Renal cortical epithelial cell (primary cell): ENCODE data around the gene ST6GALNAC2. TPM values are rescaled to one million over a fixed set of nuclear protein-coding genes. Genes with fewer than 3 reads are reported as not detected.

ENCODE experiments used
- DNase-seq: peaks from one replicate; pipeline ENCODE4 v3.0.0-alpha.2; 2011; ENCODE audit warnings: low read depth
- total RNA-seq: library from RNA; depleted of rRNA; stranded (reverse); fragments of >200 nt; gene quantifications from 2 replicates; pipeline ENCODE4 v1.2.3, GENCODE V29; 2014

The ST6GALNAC2 gene
- total RNA-seq, 1 donor from 2014 or later = 3.5 TPM

DNA sequence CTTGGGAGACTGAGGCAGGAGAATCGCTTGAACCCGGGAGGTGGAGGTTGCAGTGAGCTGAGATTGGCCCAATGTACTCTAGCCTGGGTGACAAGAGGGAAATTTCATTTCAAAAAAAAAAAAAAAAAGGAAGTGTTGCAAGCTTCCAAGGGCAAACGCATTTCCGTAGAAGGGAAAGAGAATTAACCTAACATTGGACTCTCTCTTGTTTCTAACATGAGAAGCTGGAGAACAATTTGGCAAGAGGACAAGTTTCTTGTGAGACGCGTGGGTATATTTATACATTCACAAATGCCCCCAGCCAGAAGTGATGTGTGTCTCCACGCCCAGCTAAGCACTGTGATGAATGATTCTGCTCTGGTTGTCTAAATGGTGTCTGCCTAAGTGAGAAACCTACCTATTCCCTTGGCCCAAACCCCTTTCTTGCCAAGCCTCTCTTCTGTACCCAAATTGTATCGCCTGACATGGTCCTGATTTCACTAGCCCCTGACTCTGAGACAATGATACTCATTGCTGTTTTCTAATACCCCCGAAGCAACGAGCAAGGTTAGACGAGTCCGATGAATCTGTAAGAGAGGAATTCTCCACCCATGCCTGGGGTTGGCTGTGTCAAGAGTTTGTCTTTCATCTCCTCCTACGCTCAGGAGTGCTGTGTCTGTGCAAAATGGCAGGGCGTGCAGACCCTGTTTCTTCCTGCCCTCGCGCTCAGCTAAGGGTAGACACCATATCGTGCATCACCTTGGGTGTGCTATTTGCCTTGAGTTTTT, 14.2 kb upstream of the ST6GALNAC2 start:
- DNase-seq = no peak

DNA sequence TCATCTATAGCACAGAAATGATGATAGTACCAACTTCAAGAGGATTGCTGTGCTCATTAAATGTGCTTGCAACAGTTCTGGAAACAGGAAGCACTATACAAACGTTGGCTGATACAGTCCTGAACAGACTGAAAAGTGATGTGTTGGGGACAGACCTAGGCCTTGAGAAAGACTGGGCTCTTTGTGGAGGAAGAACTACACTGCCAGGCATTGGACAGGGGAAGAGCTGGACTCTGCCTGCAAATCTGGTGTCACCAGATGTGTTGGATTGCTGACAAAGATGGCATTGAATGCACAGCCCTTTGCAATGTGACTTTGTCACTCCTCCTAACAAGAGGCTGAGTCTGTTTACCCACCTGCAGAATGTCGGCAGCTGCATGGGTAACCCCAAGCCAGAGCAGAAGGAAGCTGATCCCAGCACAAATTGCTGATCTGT, 12.4 kb upstream of the ST6GALNAC2 start:
- DNase-seq = no peak

DNA sequence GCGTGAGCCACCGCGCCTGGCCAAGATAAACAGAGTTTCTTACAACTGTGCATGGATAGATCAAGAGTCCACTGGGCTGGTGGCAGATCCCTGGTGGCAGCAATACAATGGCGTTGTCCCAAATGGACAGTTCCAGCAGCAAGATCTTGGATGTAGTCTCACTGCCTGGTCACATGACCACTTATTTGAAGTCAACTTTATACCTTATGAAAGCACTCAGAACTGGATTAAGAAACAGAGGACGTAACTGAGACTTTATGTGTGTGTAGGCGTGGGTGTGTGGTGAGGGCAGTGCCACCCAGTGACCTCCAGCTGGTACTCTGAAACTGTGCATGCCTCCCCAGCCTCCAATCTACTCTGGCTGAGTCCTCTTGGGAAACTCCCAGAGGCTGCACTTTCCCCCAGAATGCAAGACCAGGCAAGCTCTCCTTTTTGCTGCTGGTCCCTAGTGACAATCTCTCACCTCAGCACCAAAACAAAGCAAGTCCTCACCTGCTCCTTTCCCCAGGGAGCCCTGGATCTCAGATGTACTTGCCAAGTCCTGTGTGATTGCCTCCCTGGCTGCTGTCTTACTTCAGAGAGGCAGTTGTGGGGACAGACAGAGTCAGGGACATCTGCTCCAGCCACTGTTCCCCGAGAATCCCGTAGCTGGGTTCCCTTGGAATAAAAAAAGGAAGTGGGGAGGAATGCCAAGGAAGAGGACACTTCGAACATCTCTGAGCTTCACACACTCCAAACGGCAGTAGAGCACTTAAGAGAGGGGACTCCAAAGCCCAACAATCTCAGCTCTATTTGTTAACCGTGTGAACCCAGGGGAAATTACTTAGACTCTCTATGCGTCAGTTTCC, 11.7 kb upstream of the ST6GALNAC2 start:
- peak; percentile 74 for DNase-seq

DNA sequence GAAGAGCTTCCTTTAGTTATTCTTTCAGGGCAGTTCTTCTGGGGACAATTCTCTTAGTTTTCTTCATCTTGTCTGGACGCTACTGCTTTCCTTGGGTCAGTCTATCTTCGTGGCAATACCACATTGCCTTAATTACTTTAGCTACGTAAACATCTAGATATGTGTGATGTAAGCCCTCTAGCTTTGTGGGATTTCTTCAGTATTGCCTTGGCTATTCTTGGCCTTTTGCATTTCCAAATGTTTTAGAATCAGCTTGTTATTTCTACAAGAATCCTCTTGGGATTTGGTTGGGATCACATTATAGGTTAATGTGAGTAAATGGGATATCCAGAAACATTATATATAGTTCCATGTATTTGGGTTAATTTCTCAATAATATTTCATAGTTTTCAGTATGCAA, 9.0 kb upstream of the ST6GALNAC2 start:
- no peak for DNase-seq

DNA sequence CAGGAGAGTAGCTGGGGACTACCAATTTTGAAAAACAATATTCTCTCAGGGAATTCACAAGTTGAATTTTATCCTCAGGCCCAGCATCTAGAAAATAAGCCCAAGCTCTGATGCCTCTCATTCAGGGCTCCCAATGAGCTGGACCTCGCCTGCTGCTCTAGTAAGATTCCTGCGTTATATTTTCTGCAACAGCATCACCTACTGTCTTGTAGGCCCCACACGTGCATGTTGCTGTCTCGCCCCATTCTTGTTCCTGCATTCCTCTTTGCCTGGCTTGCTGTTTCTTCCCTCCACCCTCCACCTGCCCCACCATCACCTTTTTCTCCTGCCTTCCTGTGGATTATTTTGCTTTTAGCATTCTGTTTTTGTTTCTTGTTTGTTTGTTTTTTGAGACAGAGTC, 8.3 kb upstream of the ST6GALNAC2 start:
- no peak for DNase-seq

DNA sequence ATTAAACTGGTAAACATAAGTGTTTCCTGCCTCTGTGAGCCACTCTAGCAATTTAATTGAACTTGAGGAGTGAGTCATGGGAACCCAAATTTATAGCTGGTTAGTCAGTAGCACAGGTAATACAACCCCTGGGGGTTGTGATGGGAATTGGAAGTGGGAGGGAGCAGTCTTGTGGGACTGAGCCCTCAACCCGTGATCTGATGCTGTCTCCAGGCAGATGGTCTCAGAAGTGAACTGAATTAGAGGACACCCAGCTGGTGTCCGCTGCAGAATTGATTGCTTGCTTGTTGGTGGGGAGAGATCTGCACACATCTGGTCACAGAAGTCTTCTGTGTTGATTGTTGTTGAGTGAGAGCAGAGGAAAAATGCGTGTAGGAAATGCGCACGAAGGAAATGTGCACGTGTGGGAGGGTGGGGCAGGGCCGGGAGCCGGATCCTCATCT, 7.7 kb upstream of the ST6GALNAC2 start:
- peak; percentile 78 for DNase-seq

DNA sequence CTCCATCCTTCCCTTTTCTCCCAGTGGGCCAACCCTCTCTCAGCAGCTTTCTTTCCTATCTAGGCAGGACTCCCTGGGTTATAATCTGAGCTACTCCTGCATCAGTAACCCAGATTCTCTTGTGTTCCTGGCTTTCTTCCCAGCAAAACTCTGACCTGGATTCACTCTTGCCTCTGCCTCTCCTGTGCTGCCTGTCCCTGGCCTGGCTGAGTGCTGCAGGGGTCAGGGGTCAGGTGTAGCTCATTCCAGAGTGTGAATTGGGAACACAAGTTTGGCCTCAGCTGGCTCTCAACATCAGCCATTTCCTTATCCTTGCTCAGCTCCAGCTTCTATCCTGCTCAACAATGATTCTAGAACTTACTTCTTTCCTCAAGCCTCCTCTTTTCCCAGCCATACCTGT, 2.5 kb upstream of the ST6GALNAC2 start:
- DNase-seq = no peak

DNA sequence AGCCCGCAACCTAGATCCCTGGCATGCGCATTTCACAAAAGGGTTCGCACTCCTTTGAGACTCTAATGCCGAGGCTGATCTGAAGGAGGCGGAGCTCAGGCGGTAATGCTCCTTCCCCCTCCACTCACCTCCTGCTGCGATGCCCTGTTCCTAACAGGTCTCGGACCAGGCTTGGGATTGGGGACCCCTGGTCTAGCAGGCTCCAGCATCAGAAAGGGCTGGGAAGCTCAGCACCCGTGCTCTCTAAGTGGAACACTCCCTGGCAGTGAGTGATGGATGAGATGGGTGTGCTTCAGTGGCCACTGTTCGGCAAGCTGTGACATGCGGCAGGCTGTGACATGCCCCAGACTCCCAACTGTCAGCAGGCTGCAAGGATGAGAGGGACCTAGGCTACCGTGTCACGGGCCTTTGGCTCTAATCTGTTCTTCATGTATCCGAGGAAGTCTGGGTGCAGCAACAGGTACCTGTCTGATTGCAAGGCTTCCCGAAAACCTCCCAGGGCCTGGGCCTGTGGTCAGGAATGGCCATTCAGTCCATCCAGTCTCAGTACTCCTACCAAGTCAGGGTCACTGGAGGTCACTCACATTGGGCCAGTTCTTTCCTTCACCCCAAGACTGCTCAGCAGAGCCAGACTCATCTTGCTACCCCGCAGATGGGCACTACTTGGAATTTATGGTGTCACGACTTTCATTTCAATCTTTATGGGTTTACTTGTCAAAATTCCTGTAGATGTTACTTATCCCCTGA, 1.3 kb upstream of the ST6GALNAC2 start:
- no peak for DNase-seq

DNA sequence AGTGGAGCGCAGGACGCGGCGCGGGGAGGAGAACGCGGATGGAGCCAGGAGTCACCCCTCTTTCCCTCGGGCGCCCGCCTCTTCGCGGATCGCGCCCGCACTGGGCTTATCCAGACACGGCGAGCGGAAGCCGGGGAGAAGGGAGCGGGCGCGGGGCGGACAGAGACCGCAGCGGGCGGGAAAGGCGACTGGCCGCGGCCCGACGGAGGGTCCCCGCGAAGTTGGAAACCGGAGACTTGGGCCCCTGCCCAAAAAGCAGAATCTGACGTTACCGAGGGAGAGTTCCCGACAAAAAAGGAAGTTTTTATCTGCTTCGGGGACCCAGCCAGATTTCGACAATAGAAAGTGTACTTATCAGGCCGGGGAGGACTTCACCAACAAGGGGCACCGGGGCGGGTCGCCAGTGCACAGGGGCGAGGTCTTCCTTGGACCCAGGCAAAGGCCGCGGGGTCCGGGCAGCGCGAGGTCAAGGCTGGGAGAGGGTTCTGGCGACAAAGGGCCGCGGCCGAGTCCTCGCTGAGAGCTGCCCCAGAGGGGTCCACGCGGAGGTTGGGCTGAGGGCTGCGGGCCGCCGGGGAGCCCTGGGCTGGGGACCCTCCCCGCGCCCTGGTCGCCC, 519 bp downstream of the ST6GALNAC2 start:
- DNase-seq = no peak

DNA sequence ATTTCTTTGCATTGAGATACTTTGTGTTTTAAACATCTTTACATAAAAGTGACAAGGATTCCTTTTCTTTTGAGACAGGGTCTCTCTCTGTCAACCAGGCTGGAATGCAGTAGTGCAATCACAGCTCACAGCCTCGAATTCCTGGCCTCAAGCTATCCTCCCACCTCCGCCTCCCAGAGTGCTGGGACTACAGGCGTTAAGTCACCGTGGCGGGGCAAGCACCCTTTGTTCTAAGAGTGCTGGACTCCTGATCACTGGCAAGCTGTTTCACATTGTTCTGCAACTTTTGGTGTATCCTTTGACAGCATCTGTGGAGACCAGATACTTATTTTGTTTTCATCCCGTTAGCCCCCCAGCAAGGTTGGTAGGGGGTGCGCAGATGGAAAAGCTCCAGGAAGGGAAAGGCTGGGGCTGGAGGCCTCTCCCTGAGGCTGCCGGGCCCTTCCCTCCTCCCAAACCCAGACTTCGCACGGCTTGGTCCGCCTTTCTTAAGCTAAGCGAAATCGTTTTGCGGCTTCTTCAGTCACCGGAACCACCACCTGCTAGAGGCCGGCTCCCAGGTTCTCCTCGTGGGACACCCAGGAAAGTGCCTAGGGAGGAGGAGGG, 1.1 kb downstream of the ST6GALNAC2 start:
- DNase-seq = no peak

DNA sequence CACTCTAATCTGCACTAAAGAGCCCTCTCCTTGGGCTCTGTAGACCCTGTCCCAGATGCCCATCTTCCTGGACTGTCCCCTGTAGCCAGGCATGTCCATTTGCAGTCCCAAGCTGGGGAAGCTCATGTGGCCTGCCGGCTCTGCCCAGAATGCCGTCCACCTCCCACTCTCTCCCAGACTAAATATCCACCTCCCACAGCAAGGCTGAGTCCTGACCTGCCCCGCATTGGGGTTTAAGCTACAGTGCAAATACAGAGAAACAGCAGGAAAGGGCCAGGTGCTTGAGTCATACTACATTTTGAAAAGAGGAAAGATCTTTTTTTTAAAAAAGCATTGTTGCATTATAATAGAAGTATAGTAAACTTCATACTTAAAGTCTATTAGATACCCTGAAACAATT, 3.0 kb downstream of the ST6GALNAC2 start:
- no peak for DNase-seq

DNA sequence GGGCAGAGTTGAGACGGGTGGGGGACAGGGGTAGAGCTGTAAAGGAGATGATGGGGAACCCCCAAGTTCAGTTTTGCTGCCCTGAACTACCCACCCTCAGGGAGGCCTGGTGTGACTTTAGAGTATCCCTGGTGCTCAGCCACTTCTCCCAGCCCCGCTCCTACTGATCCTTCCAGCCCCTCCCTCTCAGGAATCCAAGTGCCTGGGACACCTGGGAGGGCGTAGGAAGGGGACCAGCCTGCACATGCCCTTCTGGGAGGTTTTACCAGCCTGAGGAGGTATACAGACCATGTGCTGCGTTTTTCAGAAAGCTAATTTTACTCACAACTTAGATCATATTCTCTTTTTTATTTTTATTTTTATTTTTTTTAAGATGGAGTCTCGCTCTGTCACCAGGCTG, 4.1 kb downstream of the ST6GALNAC2 start:
- no peak for DNase-seq

DNA sequence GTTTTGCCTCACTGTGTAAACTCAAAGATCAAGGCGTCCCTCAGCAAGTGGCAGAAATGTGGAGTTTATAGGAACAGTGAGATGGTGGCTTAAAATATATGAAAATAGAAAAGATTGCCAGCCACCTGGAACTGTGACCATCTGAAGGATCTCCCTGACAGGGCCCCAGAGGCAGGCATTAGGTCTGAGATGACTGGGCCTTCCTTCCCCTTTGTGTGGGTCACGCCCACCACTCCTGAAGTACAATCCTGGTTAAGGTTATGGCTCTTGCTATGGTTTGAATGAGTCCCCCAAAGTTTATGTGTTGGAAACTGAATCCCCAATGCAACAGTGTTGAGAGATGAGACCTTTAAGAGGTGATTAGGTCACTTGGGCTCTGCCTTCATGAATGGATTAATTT, 6.4 kb downstream of the ST6GALNAC2 start:
- DNase-seq = no peak

DNA sequence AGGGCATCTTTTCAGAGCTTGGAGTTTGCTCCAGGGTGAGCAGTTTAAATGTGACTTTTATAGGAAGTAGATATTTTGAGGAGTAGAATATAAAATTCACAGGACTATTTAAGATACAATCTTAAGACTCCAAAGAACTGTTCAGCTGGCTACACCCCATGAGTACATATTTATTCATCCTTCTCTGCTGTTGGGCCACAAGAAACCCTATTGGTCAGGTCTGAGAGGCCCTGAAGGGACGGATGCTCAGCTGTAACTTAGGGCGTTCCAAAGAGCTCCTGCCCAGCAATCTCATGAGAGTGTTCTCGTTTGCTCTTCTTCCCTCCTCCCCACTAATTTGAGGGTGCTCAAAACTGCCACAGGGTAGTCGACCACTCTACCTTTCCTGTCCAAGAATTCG, 7.3 kb downstream of the ST6GALNAC2 start:
- no peak for DNase-seq

DNA sequence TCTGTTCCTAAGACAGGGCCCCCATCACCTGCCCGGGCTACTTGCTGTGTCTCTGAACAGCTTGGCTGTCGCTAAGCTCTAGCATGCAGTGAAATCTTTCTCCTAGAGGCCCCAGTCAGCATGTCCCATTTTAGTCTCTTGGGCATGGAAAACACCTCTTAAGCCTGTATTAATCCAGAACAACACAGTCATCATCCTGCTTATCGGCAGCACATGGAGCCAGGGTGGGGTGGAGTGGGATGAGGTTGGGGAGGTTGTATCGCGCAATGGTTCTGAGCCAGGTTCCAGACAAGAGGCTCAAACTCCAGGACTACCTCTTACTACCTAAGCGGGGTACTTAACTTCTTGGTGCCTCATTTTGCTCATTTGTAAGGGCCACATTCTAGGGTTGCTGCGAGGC, 7.8 kb downstream of the ST6GALNAC2 start:
- DNase-seq = no peak

DNA sequence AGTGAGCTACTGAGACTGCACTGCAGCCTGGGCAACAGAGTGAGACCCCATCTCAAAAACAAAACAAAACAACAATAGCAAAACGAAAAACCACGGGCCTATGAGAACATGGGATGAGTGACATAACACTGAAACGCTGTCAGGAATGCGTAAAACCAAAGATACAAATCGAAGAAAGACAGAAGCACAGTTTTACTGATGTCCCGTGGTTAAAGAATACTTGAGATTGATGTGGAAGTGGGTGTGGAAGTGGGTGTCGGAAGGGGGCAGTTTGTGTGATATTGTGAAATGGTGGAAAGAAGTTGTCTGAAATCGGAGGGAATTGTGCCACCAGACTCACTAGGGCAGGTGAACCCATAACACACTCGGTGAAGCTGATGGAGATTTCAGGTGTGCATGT, 9.5 kb downstream of the ST6GALNAC2 start:
- no peak for DNase-seq

DNA sequence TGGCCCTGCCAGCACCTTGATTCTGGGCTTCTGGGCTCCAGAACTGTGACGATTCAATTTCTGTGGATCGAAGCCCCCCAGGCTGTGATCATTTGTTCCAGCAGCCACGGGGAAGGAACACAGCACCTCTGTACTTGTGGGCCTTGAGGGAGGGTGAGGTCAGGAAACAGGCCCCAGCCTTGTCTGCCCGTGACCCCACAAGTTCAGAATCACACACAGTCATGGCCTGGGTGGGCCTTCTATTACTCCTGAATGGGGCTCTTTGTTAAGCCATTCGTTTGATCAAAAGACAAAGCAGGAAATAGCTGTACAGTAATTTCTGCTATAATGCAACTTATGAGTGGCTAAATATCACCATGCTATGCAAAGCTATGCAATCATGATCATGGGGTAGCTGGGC, 10.1 kb downstream of the ST6GALNAC2 start:
- DNase-seq = no peak

DNA sequence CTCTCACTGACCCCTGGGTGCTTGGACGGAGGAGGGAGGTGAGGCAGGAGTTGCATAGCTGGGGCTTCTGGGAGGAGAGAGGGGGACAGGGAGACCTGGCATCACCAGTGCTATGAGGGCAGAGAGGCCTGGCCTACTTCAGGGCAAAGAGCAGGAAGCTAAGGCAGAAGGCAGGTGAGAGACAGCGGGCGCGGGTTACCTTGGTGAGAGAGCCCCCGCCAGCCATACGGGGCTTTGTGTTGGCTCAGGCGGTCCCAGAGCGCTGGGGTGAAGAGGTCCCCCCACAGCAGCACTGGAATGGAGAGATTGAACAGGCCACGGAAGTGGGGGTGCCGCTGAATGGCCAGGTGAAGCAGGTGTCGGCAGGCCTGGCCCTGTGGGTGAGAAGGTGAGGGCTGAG, 11.5 kb downstream of the ST6GALNAC2 start:
- no peak for DNase-seq

DNA sequence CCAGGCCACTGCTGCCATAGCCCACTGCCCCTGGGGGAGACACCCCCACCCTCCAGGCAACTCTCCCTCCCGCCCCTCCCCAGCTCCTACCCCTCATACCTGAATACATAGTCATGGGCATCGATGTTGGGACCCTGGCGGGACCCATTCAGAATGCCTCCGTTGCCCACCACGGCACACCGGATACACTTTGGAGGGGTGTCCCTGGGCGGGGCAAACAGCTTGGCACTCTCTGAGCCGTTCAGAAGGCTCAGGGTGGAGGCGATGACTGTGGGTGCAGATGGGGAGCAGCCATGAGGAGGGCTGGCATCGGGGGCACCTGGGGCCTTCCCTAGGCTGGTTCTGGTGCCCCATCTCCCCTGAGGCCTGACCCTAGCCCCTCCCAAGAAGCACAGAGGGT, 12.6 kb downstream of the ST6GALNAC2 start:
- no peak for DNase-seq

DNA sequence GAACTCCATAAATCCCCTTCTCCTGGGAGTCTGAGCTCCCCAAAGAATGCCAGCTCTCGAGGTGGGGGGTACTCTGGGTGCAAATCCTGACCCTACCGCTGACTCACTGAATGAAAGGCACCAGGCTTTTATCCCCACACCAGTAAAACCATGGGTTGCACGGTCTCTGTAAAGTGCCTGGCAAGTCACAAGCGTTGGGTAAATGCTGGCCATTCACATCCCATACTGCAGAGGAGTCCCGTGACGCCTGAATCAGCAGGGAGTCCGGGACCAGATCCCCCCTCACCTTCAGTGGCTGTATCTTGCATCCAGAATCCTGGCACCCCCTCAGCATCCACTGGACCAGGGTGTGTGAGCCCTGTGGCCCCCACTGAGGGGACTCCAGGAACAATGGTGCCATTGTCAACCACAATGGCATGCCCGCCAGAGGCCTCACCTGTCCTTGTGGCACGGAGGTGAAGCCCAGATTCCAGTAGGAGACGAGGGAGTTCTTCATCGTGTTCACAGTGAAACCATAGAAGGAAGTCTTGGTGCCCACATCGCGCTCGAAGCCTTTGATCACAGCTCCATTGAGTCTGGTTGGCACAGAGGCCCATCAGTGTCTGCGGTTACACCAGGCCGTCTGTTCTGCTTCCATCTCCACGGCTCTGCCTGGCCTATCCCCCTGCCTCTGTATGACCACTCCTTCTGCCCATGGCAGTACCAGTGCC, 13.3 kb downstream of the ST6GALNAC2 start:
- no peak for DNase-seq
